Nucleus accumbens (tissue), 56 donors: ENCODE results near the gene APOE.
"Not testable (repeated sequence)": the region's sequence is repeated elsewhere in the genome, so short reads cannot be mapped to it uniquely, and the experiment has no call there.

Source experiments
- DNase-seq, 56 donors: peaks; one replicate each; lab custom pipeline; 2025; lab: John Stamatoyannopoulos, UW

The APOE gene

DNA sequence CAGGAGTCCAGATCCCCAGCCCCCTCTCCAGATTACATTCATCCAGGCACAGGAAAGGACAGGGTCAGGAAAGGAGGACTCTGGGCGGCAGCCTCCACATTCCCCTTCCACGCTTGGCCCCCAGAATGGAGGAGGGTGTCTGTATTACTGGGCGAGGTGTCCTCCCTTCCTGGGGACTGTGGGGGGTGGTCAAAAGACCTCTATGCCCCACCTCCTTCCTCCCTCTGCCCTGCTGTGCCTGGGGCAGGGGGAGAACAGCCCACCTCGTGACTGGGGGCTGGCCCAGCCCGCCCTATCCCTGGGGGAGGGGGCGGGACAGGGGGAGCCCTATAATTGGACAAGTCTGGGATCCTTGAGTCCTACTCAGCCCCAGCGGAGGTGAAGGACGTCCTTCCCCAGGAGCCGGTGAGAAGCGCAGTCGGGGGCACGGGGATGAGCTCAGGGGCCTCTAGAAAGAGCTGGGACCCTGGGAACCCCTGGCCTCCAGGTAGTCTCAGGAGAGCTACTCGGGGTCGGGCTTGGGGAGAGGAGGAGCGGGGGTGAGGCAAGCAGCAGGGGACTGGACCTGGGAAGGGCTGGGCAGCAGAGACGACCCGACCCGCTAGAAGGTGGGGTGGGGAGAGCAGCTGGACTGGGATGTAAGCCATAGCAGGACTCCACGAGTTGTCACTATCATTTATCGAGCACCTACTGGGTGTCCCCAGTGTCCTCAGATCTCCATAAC is at the start of gene APOE:
TSS of gene APOE (plus strand) at position 360 of the 724 bp plus-strand sequence. CDS start 829 bp downstream, outside the sequence.
- DNase-seq = peak in 49 of 56 donors; percentile 10 to 77 (median 41)

DNA sequence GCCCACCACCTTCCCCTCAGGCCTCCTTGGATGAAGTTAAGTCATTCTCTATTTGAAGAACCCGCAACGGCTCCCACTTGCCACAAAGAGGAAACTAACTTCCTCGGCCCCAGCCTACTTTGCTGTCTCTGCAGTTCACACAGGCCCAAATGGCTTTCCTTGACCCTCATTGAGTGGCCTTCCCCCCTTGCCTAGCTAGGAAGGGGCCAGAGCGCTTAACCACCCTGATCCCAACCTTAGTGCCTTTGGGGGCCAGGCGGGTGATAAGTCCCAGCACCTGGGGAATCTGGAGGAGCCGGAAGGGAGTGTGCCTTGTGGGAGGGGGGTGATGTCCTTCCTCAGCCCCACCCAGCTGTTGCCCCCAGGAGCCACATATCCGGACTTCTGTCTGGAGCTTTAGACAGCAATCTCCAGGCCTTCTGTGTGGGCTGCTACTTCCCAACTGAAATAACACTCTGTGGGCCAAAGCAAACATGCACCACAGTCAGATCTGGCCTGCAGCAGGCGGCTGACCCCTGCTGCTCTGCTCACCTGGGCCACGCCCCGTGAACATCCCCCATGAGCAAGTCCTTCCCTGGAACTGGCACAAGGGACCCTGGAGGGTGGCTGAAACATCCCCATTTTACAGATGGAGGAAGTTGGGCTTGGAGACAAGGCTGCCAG is 49.0 kb upstream of the APOE start:
- DNase-seq = peak in 3 of 56 donors; percentile 8 to 18 (median 12)

DNA sequence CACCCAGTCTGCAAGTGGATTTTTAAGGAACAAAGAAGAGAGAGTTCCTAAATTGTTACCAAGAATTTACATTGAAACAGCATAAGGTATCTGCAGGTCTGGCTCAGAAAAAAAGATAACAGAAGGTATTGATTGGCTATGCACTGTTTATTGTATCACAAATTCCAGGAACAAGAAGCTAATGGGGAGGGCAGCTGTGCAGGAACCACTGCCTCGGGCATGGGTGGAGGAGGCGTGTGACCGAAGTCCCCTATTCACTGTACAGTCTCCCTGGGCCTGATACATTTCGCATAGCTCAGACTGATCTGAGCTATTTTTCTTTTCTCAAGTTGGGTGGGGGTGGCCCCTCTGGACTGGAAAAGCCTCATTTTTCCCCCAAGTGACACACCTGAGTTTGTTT is 47.8 kb upstream of the APOE start:
- DNase-seq = no peak

DNA sequence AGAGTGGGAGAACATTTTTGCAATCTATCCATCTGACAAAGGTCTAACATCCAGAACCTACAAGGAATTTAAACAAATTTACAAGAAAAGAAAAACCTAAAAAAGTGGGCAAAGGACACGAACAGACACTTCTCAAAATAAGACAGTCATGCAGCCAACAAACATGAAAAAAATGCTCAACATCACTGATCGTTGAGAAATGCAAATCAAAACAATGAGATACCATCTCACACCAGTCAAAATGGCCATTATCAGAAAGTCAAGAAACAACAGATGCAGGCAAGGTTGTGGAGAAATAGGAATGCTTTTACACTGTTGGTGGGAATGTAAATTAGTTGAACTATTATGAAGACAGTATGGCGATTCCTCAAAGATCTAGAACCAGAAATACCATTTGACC is 44.0 kb upstream of the APOE start:
- not testable (repeated sequence) for DNase-seq

DNA sequence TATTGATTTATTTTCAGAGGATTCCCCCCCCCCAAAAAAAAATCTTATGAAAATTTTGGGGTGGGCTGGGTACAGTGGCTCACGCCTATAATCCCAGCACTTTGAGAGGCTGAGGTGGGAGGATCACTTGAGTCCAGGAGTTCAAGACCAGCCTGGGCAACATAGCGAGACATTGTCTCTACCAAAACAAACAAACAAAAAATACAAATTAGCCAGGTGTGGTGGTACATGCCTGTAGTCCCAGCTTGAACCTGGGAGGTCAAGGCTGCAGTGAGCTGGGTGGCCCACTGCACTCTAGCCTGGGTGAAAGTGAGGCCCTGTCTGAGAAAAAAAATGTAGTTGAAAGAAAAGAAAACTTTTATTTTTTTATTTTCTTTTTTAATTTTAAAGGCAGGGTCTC is 41.6 kb upstream of the APOE start:
- no peak for DNase-seq

DNA sequence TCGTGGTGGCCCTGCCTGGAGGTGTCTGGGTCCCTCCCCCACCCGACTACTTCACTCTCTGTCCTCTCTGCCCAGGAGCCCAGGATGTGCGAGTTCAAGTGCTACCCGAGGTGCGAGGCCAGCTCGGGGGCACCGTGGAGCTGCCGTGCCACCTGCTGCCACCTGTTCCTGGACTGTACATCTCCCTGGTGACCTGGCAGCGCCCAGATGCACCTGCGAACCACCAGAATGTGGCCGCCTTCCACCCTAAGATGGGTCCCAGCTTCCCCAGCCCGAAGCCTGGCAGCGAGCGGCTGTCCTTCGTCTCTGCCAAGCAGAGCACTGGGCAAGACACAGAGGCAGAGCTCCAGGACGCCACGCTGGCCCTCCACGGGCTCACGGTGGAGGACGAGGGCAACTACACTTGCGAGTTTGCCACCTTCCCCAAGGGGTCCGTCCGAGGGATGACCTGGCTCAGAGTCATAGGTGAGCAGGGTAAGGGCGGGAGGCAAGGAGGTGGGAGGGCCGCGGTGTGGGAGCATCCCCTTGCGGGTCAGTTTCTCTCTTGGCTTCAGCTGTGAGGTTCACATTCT is 40.3 kb upstream of the APOE start:
- peak in 4 of 56 donors; percentile 6 to 28 (median 22) for DNase-seq

DNA sequence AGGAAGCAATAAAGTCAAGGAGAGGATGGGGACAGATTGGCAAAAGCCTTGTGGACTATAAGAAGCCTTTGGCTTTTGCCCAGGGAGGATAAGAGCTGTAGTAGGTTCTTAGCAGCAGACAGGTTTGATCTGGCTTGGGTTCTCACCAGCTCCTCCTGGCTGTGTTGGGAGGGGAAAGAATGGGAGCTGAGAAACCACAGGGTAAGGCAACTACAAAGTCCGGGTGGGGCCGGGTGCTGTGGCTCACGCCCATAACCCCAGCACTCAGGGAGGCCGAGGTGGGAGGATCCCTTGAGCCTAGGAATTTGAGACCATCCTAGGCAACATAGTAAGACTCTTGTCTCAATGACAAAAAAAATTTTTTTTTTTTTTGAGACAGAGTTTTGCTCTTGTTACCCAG is 38.9 kb upstream of the APOE start:
- DNase-seq = no peak

DNA sequence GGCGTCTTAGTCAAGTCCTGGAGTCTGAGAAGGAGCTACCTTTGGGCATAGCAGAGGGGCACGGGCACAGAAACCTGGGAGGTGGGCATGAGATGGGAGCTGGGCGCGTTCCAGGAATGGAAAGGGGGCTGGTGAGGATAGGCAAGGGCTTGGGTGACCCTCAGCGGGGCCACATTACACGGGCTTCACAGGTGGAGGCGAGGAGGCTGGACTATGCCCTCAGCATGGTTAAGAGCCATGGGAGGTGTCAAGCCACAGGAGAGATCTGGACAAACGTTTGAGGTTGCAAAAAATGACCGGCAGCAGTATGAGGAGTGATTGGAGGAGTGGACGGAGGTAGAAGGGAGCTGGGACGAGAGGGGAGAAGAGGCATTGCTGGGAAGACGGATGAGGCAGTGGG is 38.0 kb upstream of the APOE start:
- no peak for DNase-seq

DNA sequence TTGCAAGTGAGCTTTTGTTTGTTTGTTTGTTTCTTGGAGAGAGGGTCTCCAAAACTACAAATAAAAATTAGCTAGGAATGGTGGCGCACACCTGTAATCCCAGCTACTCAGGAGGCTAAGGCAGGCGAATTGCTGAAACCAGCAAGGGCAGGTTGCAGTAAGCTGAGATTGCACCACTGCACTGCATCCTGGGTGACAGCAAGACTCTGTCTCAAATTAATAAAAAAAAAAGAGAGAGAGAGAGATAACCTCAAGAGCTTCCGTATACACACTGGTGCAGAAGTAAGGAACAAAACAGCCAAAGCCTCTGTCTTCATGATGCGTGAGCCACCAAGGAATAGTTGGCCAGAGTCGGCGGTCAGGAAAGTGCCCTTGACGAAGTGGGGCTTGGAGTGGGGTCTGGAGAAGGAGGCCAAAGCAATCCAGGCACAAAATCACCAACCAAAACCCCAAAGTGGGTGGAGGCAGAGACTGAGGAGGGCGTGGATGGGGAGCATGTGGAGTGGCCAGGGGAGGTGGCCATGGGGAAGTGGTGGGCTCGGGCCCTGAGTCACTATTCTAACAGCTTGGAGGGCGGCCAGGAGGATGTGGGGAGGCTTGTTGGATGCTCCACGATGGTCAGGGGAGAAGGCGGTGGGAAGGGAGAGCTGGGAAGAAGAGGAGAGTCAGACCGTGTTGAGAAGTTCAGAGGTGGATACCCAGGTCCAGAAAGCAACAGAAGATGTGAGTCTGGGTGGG is 35.7 kb upstream of the APOE start:
- peak in 1 of 56 donors; percentile 36 for DNase-seq

DNA sequence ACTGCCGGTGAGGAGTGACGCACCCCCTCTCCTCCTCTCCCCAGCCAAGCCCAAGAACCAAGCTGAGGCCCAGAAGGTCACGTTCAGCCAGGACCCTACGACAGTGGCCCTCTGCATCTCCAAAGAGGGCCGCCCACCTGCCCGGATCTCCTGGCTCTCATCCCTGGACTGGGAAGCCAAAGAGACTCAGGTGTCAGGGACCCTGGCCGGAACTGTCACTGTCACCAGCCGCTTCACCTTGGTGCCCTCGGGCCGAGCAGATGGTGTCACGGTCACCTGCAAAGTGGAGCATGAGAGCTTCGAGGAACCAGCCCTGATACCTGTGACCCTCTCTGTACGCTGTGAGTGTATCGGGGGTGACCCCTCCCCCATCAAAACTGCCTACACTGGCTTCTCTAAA is 33.8 kb upstream of the APOE start:
- no peak for DNase-seq

DNA sequence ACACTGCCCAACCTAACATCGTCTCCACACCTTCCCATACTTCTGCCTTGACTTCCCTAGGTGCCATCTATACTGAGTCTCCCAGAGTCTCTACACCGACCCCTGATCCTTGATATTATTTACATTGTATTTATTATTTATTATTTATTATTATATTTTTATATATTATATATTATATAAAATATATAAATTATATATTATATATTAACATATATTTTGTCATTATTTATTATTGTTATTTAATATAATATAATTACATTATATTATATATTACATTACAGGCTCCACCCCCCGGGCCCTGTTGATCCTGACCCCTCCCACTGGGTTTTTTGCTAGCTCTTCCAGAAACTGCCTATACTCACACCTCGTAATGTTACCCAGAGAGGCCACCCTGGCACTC is 32.9 kb upstream of the APOE start:
- DNase-seq = no peak

DNA sequence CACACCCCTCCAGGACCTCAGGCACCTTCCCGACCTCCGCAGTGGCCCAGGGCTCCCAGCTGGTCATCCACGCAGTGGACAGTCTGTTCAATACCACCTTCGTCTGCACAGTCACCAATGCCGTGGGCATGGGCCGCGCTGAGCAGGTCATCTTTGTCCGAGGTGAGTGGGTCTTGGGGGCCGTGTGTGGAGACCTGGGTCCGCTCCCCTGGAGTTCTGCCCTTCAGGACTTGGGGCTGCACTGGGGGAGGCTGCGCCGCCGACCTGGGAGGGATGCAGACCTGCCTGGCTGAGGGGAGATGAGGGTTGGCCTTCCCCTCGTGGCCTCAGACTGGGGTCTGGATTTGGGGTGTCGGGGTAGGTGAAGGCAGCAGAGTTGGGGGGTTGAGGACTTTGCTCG is 31.3 kb upstream of the APOE start:
- no peak for DNase-seq

DNA sequence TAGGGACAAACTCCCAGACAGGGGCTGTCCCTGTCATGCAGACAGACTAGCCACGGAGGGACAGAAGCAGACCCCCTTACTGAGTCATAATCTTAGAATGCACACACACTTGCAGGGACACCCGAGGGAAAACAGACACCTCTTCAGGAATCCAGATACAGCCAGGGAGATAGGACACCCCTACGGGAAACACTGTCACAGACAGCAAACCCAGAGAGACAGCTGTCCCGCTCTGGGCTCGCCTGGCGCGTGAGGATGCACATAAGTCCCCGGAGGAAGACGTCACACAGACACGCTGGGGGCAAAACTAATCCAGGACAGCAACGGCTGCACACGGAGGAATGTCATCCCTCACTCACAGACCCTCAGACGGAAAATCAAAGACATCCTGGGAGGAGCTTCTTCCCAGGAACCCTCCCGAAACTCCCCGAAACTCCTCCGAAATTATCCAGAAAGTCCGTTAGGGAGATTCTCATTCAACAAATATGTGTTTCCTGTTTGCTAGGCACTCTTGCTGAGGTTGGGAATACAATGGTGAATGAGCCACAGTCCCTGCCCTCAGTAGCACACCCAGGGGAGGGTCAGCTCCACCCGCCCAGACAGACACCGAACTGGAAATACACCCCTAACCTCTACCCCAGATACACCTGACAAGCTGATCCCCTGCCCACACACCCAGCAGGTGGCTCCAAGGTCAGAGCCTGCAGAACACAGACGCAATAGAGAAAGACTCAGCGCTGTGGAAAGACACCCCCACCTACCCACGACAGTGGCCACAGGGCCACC is 29.7 kb upstream of the APOE start:
- DNase-seq = no peak

DNA sequence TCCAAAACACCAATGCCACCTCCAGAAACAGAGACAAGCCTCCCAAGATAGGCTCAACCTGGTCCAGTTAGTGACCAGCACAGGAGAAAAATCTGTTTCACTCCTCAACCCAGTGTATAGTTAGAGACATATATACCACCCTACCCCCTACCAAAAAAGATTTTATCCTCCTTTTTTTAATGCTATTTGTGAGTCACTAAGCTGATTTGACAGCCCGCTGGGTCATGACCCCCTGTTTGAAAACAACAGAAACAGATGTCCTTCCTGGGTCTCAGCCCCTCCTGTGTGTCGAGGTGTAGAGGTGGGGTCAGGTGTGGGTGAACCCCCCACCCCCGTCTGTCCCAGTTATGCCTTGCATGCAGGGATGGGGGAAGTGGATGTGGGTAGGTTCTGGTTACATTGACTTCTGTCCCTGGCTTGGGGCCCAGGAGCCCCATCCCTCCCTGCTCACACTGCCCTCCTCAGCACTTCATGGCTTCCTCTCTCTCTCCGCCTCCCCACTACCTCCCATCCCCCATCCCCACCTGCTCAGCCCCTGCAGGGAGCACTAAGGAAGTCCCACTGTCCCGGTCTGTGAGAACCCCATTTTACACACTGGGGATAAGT is 28.6 kb upstream of the APOE start:
- DNase-seq = no peak

DNA sequence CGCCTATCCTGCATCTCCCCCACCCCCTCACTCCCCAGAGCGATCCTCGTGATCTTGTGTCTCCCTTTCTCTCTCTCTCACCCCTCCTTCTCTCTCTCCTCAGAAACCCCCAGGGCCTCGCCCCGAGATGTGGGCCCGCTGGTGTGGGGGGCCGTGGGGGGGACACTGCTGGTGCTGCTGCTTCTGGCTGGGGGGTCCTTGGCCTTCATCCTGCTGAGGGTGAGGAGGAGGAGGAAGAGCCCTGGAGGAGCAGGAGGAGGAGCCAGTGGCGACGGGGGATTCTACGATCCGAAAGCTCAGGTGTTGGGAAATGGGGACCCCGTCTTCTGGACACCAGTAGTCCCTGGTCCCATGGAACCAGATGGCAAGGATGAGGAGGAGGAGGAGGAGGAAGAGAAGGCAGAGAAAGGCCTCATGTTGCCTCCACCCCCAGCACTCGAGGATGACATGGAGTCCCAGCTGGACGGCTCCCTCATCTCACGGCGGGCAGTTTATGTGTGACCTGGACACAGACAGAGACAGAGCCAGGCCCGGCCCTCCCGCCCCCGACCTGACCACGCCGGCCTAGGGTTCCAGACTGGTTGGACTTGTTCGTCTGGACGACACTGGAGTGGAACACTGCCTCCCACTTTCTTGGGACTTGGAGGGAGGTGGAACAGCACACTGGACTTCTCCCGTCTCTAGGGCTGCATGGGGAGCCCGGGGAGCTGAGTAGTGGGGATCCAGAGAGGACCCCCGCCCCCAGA is 27.3 kb upstream of the APOE start:
- DNase-seq = no peak

DNA sequence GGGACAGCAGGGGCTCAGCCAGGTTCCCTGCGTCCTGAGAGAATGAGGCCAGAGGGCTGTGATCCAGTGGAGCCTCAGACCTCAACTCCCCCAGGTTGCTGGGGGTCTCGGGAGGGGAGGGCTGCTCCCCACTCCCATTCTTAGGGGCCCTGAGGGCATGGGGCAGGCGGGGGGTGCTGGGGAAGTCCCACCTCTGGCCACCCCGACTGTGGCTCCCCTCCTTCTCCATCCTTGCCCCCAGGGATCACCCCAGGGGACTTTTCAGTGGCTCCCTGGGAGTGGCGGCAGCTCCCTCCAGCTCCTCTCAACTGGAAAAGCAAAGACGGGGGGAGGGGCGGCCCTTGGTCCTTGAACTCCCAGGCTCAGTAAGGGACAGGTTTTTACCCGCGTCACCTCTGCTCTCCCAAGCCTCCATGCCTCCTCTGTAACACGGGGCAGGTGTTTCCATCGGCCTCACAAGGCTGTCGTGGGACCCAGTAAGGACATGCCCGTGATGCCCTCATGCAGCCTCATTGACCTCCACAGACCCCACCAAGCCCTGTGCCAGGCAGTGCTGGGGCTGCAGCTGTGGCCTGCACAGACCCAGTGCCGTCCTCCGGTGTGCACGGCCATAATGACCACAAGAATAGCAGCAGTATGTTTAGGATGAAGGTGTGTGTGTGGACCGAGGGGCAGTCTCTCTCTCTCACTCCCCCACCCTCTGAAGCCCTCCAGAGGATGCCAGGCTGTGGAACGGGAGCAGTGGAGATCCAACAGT is 26.1 kb upstream of the APOE start:
- DNase-seq = no peak

DNA sequence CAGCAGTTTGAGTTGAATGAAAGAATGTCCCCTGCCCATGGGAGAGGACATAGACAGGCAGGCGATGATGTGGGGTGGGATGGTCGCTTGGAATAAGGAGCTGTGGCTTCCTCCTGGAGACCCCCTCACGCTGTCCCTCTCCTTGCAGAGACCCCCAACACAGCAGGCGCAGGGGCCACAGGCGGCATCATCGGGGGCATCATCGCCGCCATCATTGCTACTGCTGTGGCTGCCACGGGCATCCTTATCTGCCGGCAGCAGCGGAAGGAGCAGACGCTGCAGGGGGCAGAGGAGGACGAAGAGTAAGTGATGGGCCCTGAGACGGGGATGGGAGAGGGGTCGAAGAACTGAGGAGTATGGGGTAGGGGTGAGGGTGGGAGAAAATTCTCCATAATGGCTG is 23.5 kb upstream of the APOE start:
- no peak for DNase-seq

DNA sequence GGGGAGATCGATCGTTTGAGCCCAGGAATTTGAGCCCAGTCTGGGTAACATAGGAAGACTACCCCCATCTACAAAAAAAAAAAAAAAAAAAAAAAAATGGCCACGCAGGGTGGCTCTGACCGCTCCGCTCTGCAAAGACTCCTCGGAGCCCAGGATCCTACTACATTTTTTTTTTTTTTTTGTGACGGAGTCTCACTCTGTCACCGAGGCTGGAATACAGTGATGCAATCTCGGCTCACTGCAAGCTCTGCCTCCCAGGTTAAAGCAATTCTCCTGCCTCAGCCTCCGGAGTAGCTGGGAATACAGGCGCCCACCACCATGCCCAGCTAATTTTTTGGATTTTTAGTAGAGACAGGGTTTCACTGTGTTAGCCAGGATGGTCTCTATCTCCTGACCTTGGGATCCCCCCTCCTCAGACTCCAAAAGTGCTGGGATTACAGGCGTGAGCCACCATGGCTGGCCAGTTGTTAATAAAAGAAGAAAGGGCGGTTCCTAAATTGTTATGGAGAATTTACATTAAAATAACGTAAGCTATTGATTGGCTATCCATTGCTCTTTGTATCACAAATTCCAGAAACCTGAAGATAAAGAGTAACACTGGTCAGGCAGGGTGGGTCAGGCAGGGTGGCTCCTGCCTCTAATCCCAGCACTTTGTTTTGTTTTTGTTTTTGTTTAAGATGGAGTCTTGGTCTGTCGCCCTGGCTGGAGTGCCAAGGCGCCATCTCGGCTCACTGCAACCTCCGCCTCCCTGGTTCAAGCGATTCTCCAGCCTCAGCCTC is 22.8 kb upstream of the APOE start:
- not testable (repeated sequence) for DNase-seq
